H1 (cell line): ENCODE data around the gene RIMS1. TPM values are rescaled to one million over a fixed set of nuclear protein-coding genes. Genes with fewer than 3 reads are reported as not detected.

Experiments used
- CTCF ChIA-PET: fragments of 300-600 bp; sonication (Branson Sonifier 250); formaldehyde crosslinking; loops from one replicate; lab custom pipeline; 2021; ENCODE audit not compliant: partially characterized antibody; lab: Charles Lee
- POLR2A ChIA-PET: fragments of 300-600 bp; sonication (Branson Sonifier 250); formaldehyde crosslinking; loops from one replicate; lab custom pipeline; 2021; ENCODE audit warnings: inconsistent platforms; ENCODE audit not compliant: partially characterized antibody; lab: Charles Lee
- DNase-seq, 2 experiments: peaks; one replicate each; pipeline versions ENCODE4 v3.0.0 to v3.0.0-alpha.2; 2010 to 2022; ENCODE audit warnings: low spot score in 2 of 2, low read depth in 1 of 2, mixed read lengths in 1 of 2
- FAIRE-seq: peaks from 2 replicates; lab custom pipeline; 2011; peaks lifted over from hg19 to GRCh38; lab: Jason Lieb, UNC
- H2AFZ ChIP-seq: 2 replicates; pipeline ENCODE4 v1.8.1; 2012; ENCODE audit warnings: low read length, inconsistent platforms
- H2AK5ac ChIP-seq: 2 replicates; pipeline ENCODE4 v1.6.1; 2013; ENCODE audit warnings: low read depth, low read length
- H2BK120ac ChIP-seq: replicated peaks from 2 replicates; pipeline ENCODE3; 2013; ENCODE audit warnings: low read depth, low read length, inconsistent platforms
- H2BK12ac ChIP-seq: 2 replicates; pipeline ENCODE4 v1.6.1; 2013; ENCODE audit warnings: low read depth, low read length
- H2BK15ac ChIP-seq: 2 replicates; pipeline ENCODE4 v1.6.1; 2013; ENCODE audit warnings: low read length
- H2BK20ac ChIP-seq: 2 replicates; pipeline ENCODE4 v1.6.1; 2013; ENCODE audit warnings: low read length
- H2BK5ac ChIP-seq: 2 replicates; pipeline ENCODE4 v1.6.1; 2013; ENCODE audit warnings: low read depth, low read length
- H3K14ac ChIP-seq: 2 replicates; pipeline ENCODE4 v1.6.1; 2013; ENCODE audit warnings: inconsistent platforms; ENCODE audit not compliant: insufficient read length
- H3K18ac ChIP-seq: 2 replicates; pipeline ENCODE4 v1.6.1; 2013; ENCODE audit warnings: low read length; ENCODE audit errors: extremely low read depth
- H3K23ac ChIP-seq: 2 replicates; pipeline ENCODE4 v1.6.1; 2013; ENCODE audit warnings: inconsistent platforms; ENCODE audit not compliant: insufficient read length
- H3K23me2 ChIP-seq: 2 replicates; pipeline ENCODE4 v1.6.1; 2013; ENCODE audit warnings: low read depth, low read length
- H3K27ac ChIP-seq: 2 replicates; pipeline ENCODE4 v1.6.1; 2011; ENCODE audit warnings: low read depth, low read length, inconsistent platforms
- H3K27me3 ChIP-seq, 4 experiments: replicated peaks in 1 of 4; 1 replicate in 1 of 4; 2 replicates in 3 of 4; pipeline versions ENCODE4 v1.6.1 to v1.8.1; 2011 to 2013; ENCODE audit warnings: low read length in 3 of 4, mild to moderate bottlenecking in 3 of 4, inconsistent platforms in 2 of 4, mixed read lengths in 2 of 4, moderate library complexity in 1 of 4; ENCODE audit not compliant: control insufficient read depth in 3 of 4, insufficient read depth in 3 of 4; ENCODE audit errors: extremely low read depth in 1 of 4
- H3K36me3 ChIP-seq, 4 experiments: 2 replicates each; pipeline versions ENCODE4 v1.6.1 to v1.8.1; 2011 to 2013; ENCODE audit warnings: mild to moderate bottlenecking in 4 of 4, low read length in 3 of 4, moderate library complexity in 2 of 4, control low read depth in 1 of 4, inconsistent platforms in 1 of 4; ENCODE audit not compliant: insufficient read depth in 4 of 4, control insufficient read depth in 2 of 4
- H3K4ac ChIP-seq: replicated peaks from 2 replicates; pipeline ENCODE3; 2013; ENCODE audit warnings: low read length, low read depth, mixed read lengths, inconsistent platforms; ENCODE audit not compliant: insufficient read length
- H3K4me1 ChIP-seq, 4 experiments: replicated peaks in 1 of 4; 1 replicate in 1 of 4; 2 replicates in 3 of 4; pipeline versions ENCODE4 v1.6.1 to v1.8.1; 2011 to 2013; ENCODE audit warnings: low read length in 3 of 4, inconsistent platforms in 2 of 4, mixed read lengths in 1 of 4; ENCODE audit not compliant: insufficient read depth in 4 of 4, control insufficient read depth in 3 of 4
- H3K4me2 ChIP-seq, 2 experiments: 2 replicates each; pipeline versions ENCODE4 v1.6.1 to v1.8.1; 2011 to 2013; ENCODE audit warnings: low read depth in 2 of 2, low read length in 2 of 2, control low read depth in 1 of 2, inconsistent platforms in 1 of 2, mild to moderate bottlenecking in 1 of 2; ENCODE audit not compliant: insufficient read depth in 1 of 2
- H3K4me3 ChIP-seq, 4 experiments: fragments of 200-600, 300-600 bp in 1 of 4; sonication (generic), shearing (Covaris generic), sonication (Bioruptor Twin) in 1 of 4; 2 replicates each; pipeline versions ENCODE4 v1.5.1 to v1.8.1; 2011 to 2016; ENCODE audit warnings: low read length in 4 of 4, low read depth in 3 of 4, control low read depth in 2 of 4, inconsistent platforms in 2 of 4, mild to moderate bottlenecking in 2 of 4, mixed read lengths in 1 of 4, moderate library complexity in 1 of 4; ENCODE audit not compliant: insufficient read depth in 2 of 4; ENCODE audit errors: extremely low read depth in 1 of 4
- H3K56ac ChIP-seq: replicated peaks from 2 replicates; pipeline ENCODE3; 2013; ENCODE audit warnings: low read depth, mild to moderate bottlenecking, mixed read lengths, low read length, inconsistent platforms; ENCODE audit not compliant: insufficient read length
- H3K79me1 ChIP-seq: 2 replicates; pipeline ENCODE4 v1.6.1; 2013; ENCODE audit warnings: low read depth, low read length, control low read depth
- H3K79me2 ChIP-seq, 2 experiments: 2 replicates each; pipeline versions ENCODE4 v1.6.1 to v1.8.1; 2012 to 2013; ENCODE audit warnings: low read length in 2 of 2, mild to moderate bottlenecking in 2 of 2, inconsistent platforms in 1 of 2; ENCODE audit not compliant: insufficient read depth in 2 of 2, control insufficient read depth in 1 of 2
- H3K9ac ChIP-seq, 4 experiments: replicated peaks in 1 of 4; 1 replicate in 1 of 4; 2 replicates in 3 of 4; pipeline versions ENCODE4 v1.6.1 to v1.8.1; 2011 to 2013; ENCODE audit warnings: low read depth in 3 of 4, low read length in 3 of 4, control low read depth in 2 of 4, mild to moderate bottlenecking in 2 of 4, moderate library complexity in 2 of 4, inconsistent platforms in 1 of 4; ENCODE audit errors: extremely low read depth in 1 of 4
- H3K9me3 ChIP-seq, 2 experiments: 2 replicates each; pipeline versions ENCODE4 v1.6.1 to v1.8.1; 2012 to 2013; ENCODE audit warnings: mild to moderate bottlenecking in 2 of 2, moderate library complexity in 2 of 2, control low read depth in 1 of 2, inconsistent platforms in 1 of 2, low read depth in 1 of 2, low read length in 1 of 2, mixed read lengths in 1 of 2; ENCODE audit not compliant: insufficient read depth in 2 of 2
- H4K20me1 ChIP-seq, 2 experiments: replicated peaks in 1 of 2; 2 replicates each; pipeline versions ENCODE3 to v1.8.1; 2011 to 2013; ENCODE audit warnings: inconsistent platforms in 2 of 2, low read length in 2 of 2, mild to moderate bottlenecking in 1 of 2; ENCODE audit not compliant: insufficient read depth in 2 of 2, control insufficient read depth in 1 of 2
- H4K5ac ChIP-seq: 2 replicates; pipeline ENCODE4 v1.6.1; 2013; ENCODE audit warnings: low read length, low read depth, mixed read lengths, inconsistent platforms; ENCODE audit not compliant: insufficient read length
- H4K8ac ChIP-seq: 2 replicates; pipeline ENCODE4 v1.8.0; 2013; ENCODE audit warnings: mild to moderate bottlenecking, moderate library complexity, low read length, inconsistent platforms; ENCODE audit not compliant: insufficient read depth; ENCODE audit errors: extremely low read depth
- H4K91ac ChIP-seq: replicated peaks from 2 replicates; pipeline ENCODE3; 2013; ENCODE audit warnings: low read length, mixed read lengths, inconsistent platforms; ENCODE audit not compliant: insufficient read length
- ATF2 ChIP-seq: IDR thresholded peaks from 2 replicates; pipeline ENCODE4 v1.6.1; 2012; ENCODE audit warnings: low read length, inconsistent platforms
- ATF3 ChIP-seq: IDR thresholded peaks from 2 replicates; pipeline ENCODE4 v1.6.1; 2011; ENCODE audit warnings: low read depth, mild to moderate bottlenecking, low read length; ENCODE audit not compliant: insufficient read depth
- CEBPB ChIP-seq: IDR thresholded peaks from 2 replicates; pipeline ENCODE4 v1.6.1; 2012; ENCODE audit warnings: low read depth, low read length
- GTF2F1 ChIP-seq: IDR thresholded peaks from 2 replicates; pipeline ENCODE4 v1.6.1; 2012; ENCODE audit warnings: low read depth, low read length, improper control_type of control experiment, borderline replicate concordance
- JUND ChIP-seq: IDR thresholded peaks from 2 replicates; pipeline ENCODE4 v1.6.1; 2011; ENCODE audit warnings: mild to moderate bottlenecking, improper control_type of control experiment, low read length
- KDM1A ChIP-seq: fragments of 200-600, 300-600 bp; sonication (generic); IDR thresholded peaks from 2 replicates; pipeline ENCODE4 v1.7.1; 2016; ENCODE audit warnings: mild to moderate bottlenecking, low read length, borderline replicate concordance
- POU5F1 ChIP-seq: IDR thresholded peaks from 2 replicates; pipeline ENCODE4 v1.6.1; 2011; ENCODE audit warnings: low read depth, mild to moderate bottlenecking, low read length, moderate library complexity
- RXRA ChIP-seq: IDR thresholded peaks from 2 replicates; pipeline ENCODE4 v1.6.1; 2011; ENCODE audit warnings: low read depth, mild to moderate bottlenecking, low read length, moderate library complexity; ENCODE audit not compliant: insufficient read depth
- SIN3A ChIP-seq, 2 experiments: IDR thresholded peaks in 1 of 2; conservative IDR thresholded peaks in 1 of 2; 2 replicates each; pipeline ENCODE4 v1.6.1; 2011 to 2012; ENCODE audit warnings: low read length in 2 of 2, improper control_type of control experiment in 1 of 2, low read depth in 1 of 2, mild to moderate bottlenecking in 1 of 2
- SIRT6 ChIP-seq: IDR thresholded peaks from one replicate; pipeline ENCODE4 v1.7.1; 2012; ENCODE audit warnings: low read length, inconsistent platforms
- SRF ChIP-seq: IDR thresholded peaks from 2 replicates; pipeline ENCODE4 v1.6.1; 2011; ENCODE audit warnings: mild to moderate bottlenecking, low read depth, low read length, moderate library complexity
- SUZ12 ChIP-seq: fragments of 200-600 bp; sonication (generic); IDR thresholded peaks from 2 replicates; pipeline ENCODE4 v1.6.1; 2012; ENCODE audit warnings: mild to moderate bottlenecking, inconsistent platforms, low read length, moderate library complexity, mixed read lengths
- YY1 ChIP-seq: IDR thresholded peaks from 2 replicates; pipeline ENCODE4 v1.6.1; 2011; ENCODE audit warnings: low read depth, mild to moderate bottlenecking, low read length
- WGBS, 2 experiments: shearing (Covaris generic) in 1 of 2; methylation state at CpG; one replicate each; pipeline versions ENCODE4 v1.1.6 to v1.1.7; 2013 to 2015; ENCODE audit warnings: low lambda C conversion rate in 2 of 2, mixed read lengths in 2 of 2, inconsistent platforms in 1 of 2, low coverage in 1 of 2, missing lambda C conversion rate in 1 of 2; ENCODE audit not compliant: insufficient replicate concordance in 2 of 2, insufficient coverage in 1 of 2, insufficient read length in 1 of 2; ENCODE audit errors: extremely low coverage in 1 of 2, missing lambda C conversion rate in 1 of 2; 5-methylcytosine and 5-hydroxymethylcytosine counted together
- polyA plus RNA-seq, 7 experiments: library from polyadenylated mRNA; depleted of rRNA in 3 of 7; stranded (reverse) in 5 of 7; unstranded in 2 of 7; fragments of >200 nt in 5 of 7; fragments of 200-250 nt in 2 of 7; gene quantifications; 1 replicate in 5 of 7; 2 replicates in 1 of 7; 4 replicates in 1 of 7; pipeline versions ENCODE4 v1.2.1 to v1.2.3, GENCODE V29; 2011 to 2013; ENCODE audit warnings: missing spikeins in 2 of 7, mixed read lengths in 2 of 7
- total RNA-seq: library from RNA; stranded (reverse); fragmentation: NEBNext Ultra II Directional; extraction: Animal tissue kit (Norgen Biotek cat#: 25700); gene quantifications from 2 replicates; pipeline ENCODE4 v1.2.1, GENCODE V29; 2021

Gene RIMS1
- total and polyA plus RNA-seq, 2 of the 8 experiments (the other 6 are each of a cell fraction or from before 2014, with no cell fraction given), result 0.63 to 2.3 TPM

GRCh38 chr6:72049376-72049775 lies 163.0 kb downstream of the RIMS1 start:
- WGBS, 2 experiments, result 93 to 100% methylated on average over 1 to 3 of the region's 3 CpGs
- FAIRE-seq, result no peak
- no peak for TF ChIP-seq SUZ12
- TF ChIP-seq JUND, result no peak
- no peak for TF ChIP-seq YY1
- no peak for TF ChIP-seq SRF
- TF ChIP-seq SIN3A (conservative IDR thresholded peaks at IDR 0.05 in 1 of 2, IDR thresholded peaks at IDR 0.05 in 1 of 2; ENCODE audit: low read depth in 1 of 2, low read length in 2 of 2), result no peak
- TF ChIP-seq GTF2F1, result no peak
- no peak for TF ChIP-seq CEBPB
- no peak for TF ChIP-seq ATF2
- no peak for TF ChIP-seq RXRA
- no peak for TF ChIP-seq POU5F1
- no peak for TF ChIP-seq KDM1A
- no peak for TF ChIP-seq SIRT6
- no peak for TF ChIP-seq ATF3

More at GRCh38 chr6:72049376-72049775, 163.0 kb downstream of the RIMS1 start:
- no peak for DNase-seq
- no peaks in the 10 kb centered on the region for H3K36me3 ChIP-seq
- H4K8ac ChIP-seq, result no peak overlapping the region
- H3K4me3 ChIP-seq, result no peak overlapping the region
- H2BK15ac ChIP-seq, result no peak overlapping the region
- no peaks in the 10 kb centered on the region for H3K79me2 ChIP-seq
- no peak overlapping the region for H2BK5ac ChIP-seq
- H3K14ac ChIP-seq, result no peak overlapping the region
- H3K23me2 ChIP-seq, result no peaks in the 10 kb centered on the region; the same call in 1 of the 2 replicates
- H3K4me2 ChIP-seq, result no peak overlapping the region
- H2AFZ ChIP-seq, result no peak overlapping the region
- H2BK20ac ChIP-seq, result no peak overlapping the region
- no peak overlapping the region for H3K4ac ChIP-seq
- no peak overlapping the region for H3K9ac ChIP-seq
- no peak overlapping the region for H4K91ac ChIP-seq
- no peak overlapping the region for H2BK12ac ChIP-seq
- no peaks in the 10 kb centered on the region for H3K9me3 ChIP-seq
- H3K56ac ChIP-seq, result no peak overlapping the region
- H3K18ac ChIP-seq, result no peak overlapping the region
- no peak overlapping the region for H3K23ac ChIP-seq
- no peak overlapping the region for H2AK5ac ChIP-seq
- H3K4me1 ChIP-seq, result no peaks in the 10 kb centered on the region
- H3K27ac ChIP-seq, result no peak overlapping the region
- H4K20me1 ChIP-seq, result no peaks in the 10 kb centered on the region
- CTCF ChIA-PET, result no interaction called here
- H3K79me1 ChIP-seq, result no peaks in the 10 kb centered on the region
- no peak overlapping the region for H2BK120ac ChIP-seq
- no peak overlapping the region for H4K5ac ChIP-seq
- POLR2A ChIA-PET, result interaction anchor here (0.6 kb wide), 1 partner anchor 683 kb away, joined by 4 read pairs; no protein-coding TSS in a partner anchor
- no peaks in the 10 kb centered on the region for H3K27me3 ChIP-seq
